DND-41 (cell line): ENCODE results near the gene P2RY8.
"Not testable (repeated sequence)": the region's sequence is repeated elsewhere in the genome, so short reads cannot be mapped to it uniquely, and the experiment has no call there.

Experiments
- CTCF ChIP-seq: IDR thresholded peaks from 2 replicates; pipeline ENCODE4 v1.5.1; 2012; ENCODE audit warnings: borderline replicate concordance, low read length, moderate library complexity, mild to moderate bottlenecking; ENCODE audit not compliant: poor library complexity, severe bottlenecking; ENCODE audit errors: extremely low read depth
- EZH2 ChIP-seq: IDR thresholded peaks from 3 replicates; pipeline ENCODE4 v1.6.1; 2012; ENCODE audit warnings: borderline replicate concordance, low read depth, mild to moderate bottlenecking, moderate library complexity, low read length, inconsistent platforms; ENCODE audit not compliant: severe bottlenecking

- TF ChIP-seq CTCF, EZH2: not testable (repeated sequence)
Measured at GRCh38 chrX:1539146-1539545, 2.2 kb upstream of the P2RY8 start.
